ENCODE data around the gene PTDSS2.

PTDSS2 gene

DNA sequence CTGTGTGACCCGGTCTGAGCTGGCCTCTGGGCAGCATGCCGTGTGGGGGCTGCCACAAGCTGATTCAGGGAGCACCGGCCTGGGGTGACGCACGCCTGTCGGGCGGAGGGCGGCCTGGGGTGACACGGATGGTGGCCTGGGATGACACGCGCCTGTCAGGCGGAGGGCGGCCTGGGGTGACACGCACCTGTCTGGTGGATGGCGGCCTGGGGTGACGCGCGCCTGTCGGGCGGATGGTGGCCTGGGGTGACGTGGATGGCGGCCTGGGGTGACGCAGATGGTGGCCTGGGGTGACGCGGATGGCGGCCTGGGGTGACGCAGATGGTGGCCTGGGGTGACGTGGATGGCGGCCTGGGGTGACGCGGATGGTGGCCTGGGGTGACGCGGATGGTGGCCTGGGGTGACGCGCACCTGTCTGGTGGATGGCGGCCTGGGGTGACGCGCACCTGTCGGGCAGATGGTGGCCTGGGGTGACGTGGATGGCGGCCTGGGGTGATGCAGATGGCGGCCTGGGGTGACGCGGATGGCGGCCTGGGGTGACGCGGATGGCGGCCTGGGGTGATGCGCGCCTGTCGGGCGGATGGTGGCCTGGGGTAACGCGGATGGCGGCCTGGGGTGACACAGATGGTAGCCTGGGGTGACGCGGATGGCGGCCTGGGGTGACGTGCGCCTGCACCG is 21.5 kb downstream of the PTDSS2 start:
- in situ Hi-C loops (cut with HindIII; ENCODE audit: low sequenced_read_pairs), result no loop called here
- TF ChIP-seq, protein P1, sequence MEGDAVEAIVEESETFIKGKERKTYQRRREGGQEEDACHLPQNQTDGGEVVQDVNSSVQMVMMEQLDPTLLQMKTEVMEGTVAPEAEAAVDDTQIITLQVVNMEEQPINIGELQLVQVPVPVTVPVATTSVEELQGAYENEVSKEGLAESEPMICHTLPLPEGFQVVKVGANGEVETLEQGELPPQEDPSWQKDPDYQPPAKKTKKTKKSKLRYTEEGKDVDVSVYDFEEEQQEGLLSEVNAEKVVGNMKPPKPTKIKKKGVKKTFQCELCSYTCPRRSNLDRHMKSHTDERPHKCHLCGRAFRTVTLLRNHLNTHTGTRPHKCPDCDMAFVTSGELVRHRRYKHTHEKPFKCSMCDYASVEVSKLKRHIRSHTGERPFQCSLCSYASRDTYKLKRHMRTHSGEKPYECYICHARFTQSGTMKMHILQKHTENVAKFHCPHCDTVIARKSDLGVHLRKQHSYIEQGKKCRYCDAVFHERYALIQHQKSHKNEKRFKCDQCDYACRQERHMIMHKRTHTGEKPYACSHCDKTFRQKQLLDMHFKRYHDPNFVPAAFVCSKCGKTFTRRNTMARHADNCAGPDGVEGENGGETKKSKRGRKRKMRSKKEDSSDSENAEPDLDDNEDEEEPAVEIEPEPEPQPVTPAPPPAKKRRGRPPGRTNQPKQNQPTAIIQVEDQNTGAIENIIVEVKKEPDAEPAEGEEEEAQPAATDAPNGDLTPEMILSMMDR (IDR thresholded peaks at IDR 0.05; ENCODE audit: low read depth, low read length), result no peak

DNA sequence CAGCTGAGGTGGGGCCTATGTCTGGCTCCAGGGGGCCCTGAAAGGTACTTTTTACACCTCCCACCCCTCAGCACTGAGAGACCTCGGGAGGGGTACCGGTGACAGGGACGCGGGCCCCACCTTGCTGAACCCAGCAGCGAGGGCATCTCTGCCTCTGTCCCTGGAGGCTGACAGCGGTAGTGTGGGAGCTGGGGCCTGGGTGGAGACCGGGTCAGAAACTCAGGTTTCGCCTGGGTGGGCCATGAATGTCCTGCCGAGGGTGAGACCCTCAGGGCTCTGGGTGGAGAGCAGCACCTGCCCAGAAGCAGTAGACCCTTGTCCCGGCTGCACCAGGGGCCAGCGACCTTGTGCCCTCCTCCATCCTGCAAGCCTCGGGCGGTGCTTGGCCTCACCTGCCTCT is 22.2 kb downstream of the PTDSS2 start:
- TF ChIP-seq, protein P1 (IDR thresholded peaks at IDR 0.05; ENCODE audit: low read depth, low read length), result no peak
- no peak for DNase-seq (ENCODE audit: low read depth, low spot score)
- in situ Hi-C loops (cut with HindIII; ENCODE audit: low sequenced_read_pairs), result no loop called here

More for the DNA sequence above, 21.5 kb downstream of the PTDSS2 start:
- DNase-seq (ENCODE audit: low read depth, low spot score), result no peak
- H3K4me3 ChIP-seq (ENCODE audit: low read depth, low read length), result no peak overlapping the region

DNA sequence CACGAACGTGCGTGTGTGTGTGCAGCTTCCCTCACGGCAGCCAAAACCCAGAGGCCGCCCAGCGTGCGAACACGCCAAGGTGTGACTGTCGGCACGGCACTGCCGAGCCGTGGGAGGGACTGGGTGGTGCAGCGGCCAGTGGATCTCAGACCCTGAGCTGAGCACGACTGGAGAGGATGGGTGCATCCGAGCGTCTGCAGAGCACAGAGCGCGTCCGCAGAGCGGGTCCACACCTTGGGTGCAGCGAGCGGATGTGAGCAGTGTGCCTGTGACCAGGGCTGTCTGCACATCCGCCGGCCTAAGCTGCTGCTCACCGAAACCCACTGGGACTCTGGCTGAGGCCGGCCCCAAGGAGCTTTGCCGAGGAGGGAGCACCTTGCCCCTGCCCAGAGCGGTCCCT is 22.7 kb downstream of the PTDSS2 start:
- TF ChIP-seq, protein P1 (IDR thresholded peaks at IDR 0.05; ENCODE audit: low read depth, low read length), result no peak
- DNase-seq (ENCODE audit: low read depth, low spot score), result no peak
- in situ Hi-C loops (cut with HindIII; ENCODE audit: low sequenced_read_pairs), result no loop called here
- no peak overlapping the region for H3K4me3 ChIP-seq (ENCODE audit: low read depth, low read length)

More for the DNA sequence above, 22.2 kb downstream of the PTDSS2 start:
- H3K4me3 ChIP-seq (ENCODE audit: low read depth, low read length), result no peak overlapping the region

DNA sequence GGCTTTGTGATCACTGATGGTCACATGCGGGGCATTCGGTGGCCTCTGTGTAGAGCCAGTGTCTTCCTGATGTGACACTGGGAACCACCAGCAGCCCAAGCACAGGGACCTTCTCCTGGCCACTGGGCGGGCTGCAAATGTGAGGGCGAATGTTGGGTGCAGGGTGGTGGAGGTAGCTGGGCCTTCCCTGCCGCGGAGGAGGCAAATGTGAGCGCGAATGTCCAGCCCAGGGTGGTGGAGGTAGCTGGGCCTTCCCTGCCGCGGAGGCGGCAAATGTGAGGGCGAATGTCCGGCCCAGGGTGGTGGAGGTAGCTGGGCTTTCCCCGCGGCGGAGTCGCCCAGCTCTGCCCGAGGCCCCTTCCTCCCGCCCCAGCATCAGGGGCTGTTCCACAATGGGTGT is 23.3 kb downstream of the PTDSS2 start:
- DNase-seq (ENCODE audit: low read depth, low spot score), result no peak
- no peak overlapping the region for H3K4me3 ChIP-seq (ENCODE audit: low read depth, low read length)
- TF ChIP-seq, protein P1 (IDR thresholded peaks at IDR 0.05; ENCODE audit: low read depth, low read length), result no peak
- in situ Hi-C loops (cut with HindIII; ENCODE audit: low sequenced_read_pairs), result no loop called here

DNA sequence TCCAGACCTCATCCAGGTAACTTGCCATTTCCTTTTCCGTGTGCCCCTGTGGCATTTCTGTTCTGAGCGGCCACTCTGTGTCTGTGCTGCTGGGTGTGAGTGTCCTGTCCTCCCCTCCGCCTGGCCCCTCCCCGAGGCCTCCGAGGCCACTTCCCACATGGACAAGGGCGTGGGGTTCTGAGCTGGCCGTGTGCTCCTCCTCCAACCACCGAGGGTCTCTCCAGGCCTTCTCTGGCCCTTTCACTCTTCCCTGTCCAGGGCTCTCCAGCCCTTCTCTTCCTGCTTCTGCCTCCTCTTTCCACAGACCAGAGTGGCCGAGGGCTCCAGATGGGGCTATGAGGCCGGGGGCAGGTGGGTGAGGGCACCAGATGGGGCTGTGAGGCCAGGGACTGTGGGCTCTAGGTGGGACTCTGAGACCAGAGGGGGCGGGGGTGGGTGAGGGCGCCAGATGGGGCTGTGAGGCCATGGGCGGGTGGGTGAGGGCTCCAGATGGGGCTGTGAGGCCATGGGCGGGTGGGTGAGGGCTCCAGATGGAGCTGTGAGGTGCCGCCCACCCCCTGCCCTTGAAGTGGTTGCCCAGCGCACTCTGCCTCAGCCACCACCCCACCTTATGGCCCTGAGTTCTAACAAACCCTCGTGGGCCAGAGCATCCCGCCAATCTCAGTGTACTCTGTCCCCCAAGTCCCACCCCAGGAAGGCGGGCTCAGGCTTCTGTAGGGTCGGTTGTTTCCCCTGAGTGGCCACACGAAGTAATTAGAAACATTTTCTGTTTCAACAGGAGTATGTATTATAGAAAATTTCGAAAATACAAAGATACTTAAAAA is 24.1 kb downstream of the PTDSS2 start:
- in situ Hi-C loops (cut with HindIII; ENCODE audit: low sequenced_read_pairs), result no loop called here
- H3K4me3 ChIP-seq (ENCODE audit: low read depth, low read length), result no peak overlapping the region
- no peak for DNase-seq (ENCODE audit: low read depth, low spot score)
- TF ChIP-seq, protein P1 (IDR thresholded peaks at IDR 0.05; ENCODE audit: low read depth, low read length), result no peak

DNA sequence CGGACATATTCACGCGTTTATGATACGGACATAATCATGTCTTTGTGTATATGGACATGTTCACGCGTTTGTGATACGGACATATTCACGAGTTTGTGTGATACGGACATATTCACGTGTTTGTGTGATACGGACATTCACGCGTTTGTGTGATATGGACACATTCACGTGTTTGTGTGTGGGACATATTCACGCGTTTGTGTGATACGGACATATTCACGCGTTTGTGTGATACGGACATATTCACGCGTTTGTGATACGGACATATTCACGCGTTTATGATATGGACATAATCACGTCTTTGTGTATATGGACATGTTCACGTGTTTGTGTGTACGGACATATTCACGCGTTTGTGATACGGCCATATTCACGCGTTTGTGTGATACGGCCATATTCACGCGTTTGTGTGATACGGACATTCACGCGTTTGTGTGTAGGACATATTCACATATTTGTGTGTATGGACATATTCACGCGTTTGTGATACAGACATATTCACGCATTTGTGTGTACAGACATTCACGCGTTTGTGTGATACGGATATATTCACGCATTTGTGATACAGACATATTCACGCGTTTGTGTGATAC is 24.9 kb downstream of the PTDSS2 start:
- TF ChIP-seq, protein P1 (IDR thresholded peaks at IDR 0.05; ENCODE audit: low read depth, low read length), result no peak
- DNase-seq (ENCODE audit: low read depth, low spot score), result no peak
- no peak overlapping the region for H3K4me3 ChIP-seq (ENCODE audit: low read depth, low read length)
- in situ Hi-C loops (cut with HindIII; ENCODE audit: low sequenced_read_pairs), result no loop called here
